HepG2 (cell line): ENCODE measurements around the gene IL1RL1. TPM values are rescaled to one million over a fixed set of nuclear protein-coding genes. Genes with fewer than 3 reads are reported as not detected.

ENCODE experiments used
- EEA1 ChIP-seq: sonication (generic); formaldehyde crosslinking; IDR thresholded peaks from 2 replicates; pipeline ENCODE4 v1.5.1; 2020; ENCODE audit warnings: mild to moderate bottlenecking, missing genetic modification reagents, borderline replicate concordance
- GFI1 ChIP-seq: sonication (generic); formaldehyde crosslinking; IDR thresholded peaks from 2 replicates; pipeline ENCODE4 v1.5.0; 2020; ENCODE audit warnings: missing genetic modification reagents, mild to moderate bottlenecking, borderline replicate concordance
- JARID2 ChIP-seq: sonication (generic); formaldehyde crosslinking; IDR thresholded peaks from 2 replicates; pipeline ENCODE4 v1.8.1; 2023; ENCODE audit warnings: missing genetic modification reagents, inconsistent platforms; ENCODE audit not compliant: insufficient replicate concordance
- KLF16 ChIP-seq, 2 experiments: sonication (generic) in 1 of 2; formaldehyde crosslinking in 1 of 2; IDR thresholded peaks; 2 replicates each; pipeline versions ENCODE4 v1.6.1 to v1.8.0; 2016 to 2023; ENCODE audit warnings: missing genetic modification reagents in 2 of 2, missing compliant biosample characterization in 1 of 2
- MTF1 ChIP-seq: sonication (generic); formaldehyde crosslinking; IDR thresholded peaks from 2 replicates; pipeline ENCODE4 v1.5.0; 2020; ENCODE audit warnings: missing genetic modification reagents
- MXD4 ChIP-seq: IDR thresholded peaks from 2 replicates; pipeline ENCODE4 v1.6.1; 2016; ENCODE audit warnings: mild to moderate bottlenecking, missing biosample characterization, missing genetic modification reagents
- NR2F6 ChIP-seq, 2 experiments: IDR thresholded peaks; 2 replicates each; pipeline ENCODE4 v1.6.1; 2016; ENCODE audit warnings: antibody characterized with exemption in 1 of 2, mild to moderate bottlenecking in 1 of 2
- PPARG ChIP-seq: conservative IDR thresholded peaks from 2 replicates; pipeline ENCODE4 v1.6.1; 2016; ENCODE audit warnings: missing biosample characterization, missing genetic modification reagents
- REST ChIP-seq, 2 experiments: IDR thresholded peaks; 2 replicates each; pipeline ENCODE4 v1.6.1; 2011 to 2012; ENCODE audit warnings: low read length in 2 of 2, borderline replicate concordance in 1 of 2, low read depth in 1 of 2, mild to moderate bottlenecking in 1 of 2, moderate library complexity in 1 of 2
- SOX6 ChIP-seq, 2 experiments: fragments of 450-650 bp in 1 of 2; sonication (generic) in 1 of 2; formaldehyde crosslinking in 1 of 2; IDR thresholded peaks; 2 replicates each; pipeline versions ENCODE4 v1.4.0 to v1.6.1; 2017 to 2020; ENCODE audit warnings: antibody characterized with exemption in 1 of 2, mild to moderate bottlenecking in 1 of 2, missing genetic modification reagents in 1 of 2
- THAP11 ChIP-seq: IDR thresholded peaks from 2 replicates; pipeline ENCODE4 v1.6.1; 2016; ENCODE audit warnings: missing biosample characterization, missing genetic modification reagents
- THAP9 ChIP-seq: sonication (generic); formaldehyde crosslinking; IDR thresholded peaks from 2 replicates; pipeline ENCODE4; 2020; ENCODE audit warnings: missing genetic modification reagents, mild to moderate bottlenecking, borderline replicate concordance
- TRAFD1 ChIP-seq: sonication (generic); formaldehyde crosslinking; IDR thresholded peaks from 2 replicates; pipeline ENCODE4 v1.5.1; 2020; ENCODE audit warnings: missing genetic modification reagents, mild to moderate bottlenecking, borderline replicate concordance
- TRIM22 ChIP-seq: fragments of 450-650 bp; IDR thresholded peaks from 2 replicates; pipeline ENCODE4 v1.6.1; 2017
- XRCC5 ChIP-seq: fragments of 200-400 bp; formaldehyde crosslinking; optimal IDR thresholded peaks from 2 replicates; pipeline ENCODE3; 2017; ENCODE audit warnings: mild to moderate bottlenecking, low read length
- ZEB1 ChIP-seq: IDR thresholded peaks from 2 replicates; pipeline ENCODE4 v1.6.1; 2012; ENCODE audit warnings: mild to moderate bottlenecking, low read depth, inconsistent platforms; ENCODE audit not compliant: insufficient replicate concordance
- ZKSCAN1 ChIP-seq: fragments of 150-350 bp; IDR thresholded peaks from 2 replicates; pipeline ENCODE4 v1.6.1; 2014; ENCODE audit warnings: low read length
- ZNF790 ChIP-seq: sonication (generic); formaldehyde crosslinking; IDR thresholded peaks from 2 replicates; pipeline ENCODE4 v1.8.0; 2022; ENCODE audit warnings: missing genetic modification reagents, mild to moderate bottlenecking, borderline replicate concordance
- polyA plus RNA-seq, 8 experiments: library from polyadenylated mRNA; depleted of rRNA in 3 of 8; stranded (reverse) in 7 of 8; unstranded in 1 of 8; fragments of >200 nt; fragmentation: Illumina TruSeq in 4 of 8; extraction: Trizol in 4 of 8; gene quantifications; 2 replicates each; pipeline versions ENCODE4 v1.2.1 to v1.2.3, GENCODE V29; 2011 to 2016; ENCODE audit warnings: low read depth in 4 of 8, missing spikeins in 1 of 8, mixed read lengths in 1 of 8; ENCODE audit not compliant: insufficient read depth in 1 of 8
- total RNA-seq, 5 experiments: library from RNA; depleted of rRNA; stranded (reverse); fragments of >200 nt; fragmentation: Illumina TruSeq; extraction: Trizol; gene quantifications; 2 replicates each; pipeline ENCODE4 v1.2.3, GENCODE V29; 2016; ENCODE audit warnings: low read depth in 1 of 5

The IL1RL1 gene
- total and polyA plus RNA-seq, 2 of the 13 experiments (the other 11 are each of a cell fraction or from before 2014, with no cell fraction given): 0.02 to 0.03 TPM

GRCh38 chr2:102355526-102356380, 44.4 kb downstream of the IL1RL1 start, which contains the start of gene IL18R1 (continued):
- TF ChIP-seq TRAFD1 (CRISPR knock-in tag) (no peak), XRCC5 (peak; percentile 98), PPARG (CRISPR knock-in tag) (0 out of 2 replicates have a peak, but pooled peaks have one; percentile 55), REST (IDR thresholded peaks at IDR 0.05; ENCODE audit: borderline replicate concordance in 1 of 2, low read depth in 1 of 2, low read length in 2 of 2) (no peak), SOX6 (IDR thresholded peaks at IDR 0.05) (no peak), SOX6 (CRISPR knock-in tag; IDR thresholded peaks at IDR 0.05) (peak; percentile 48), ZNF790 (CRISPR knock-in tag) (no peak), THAP11 (peak; percentile 60; the same call in 1 of the 2 replicates), GFI1 (CRISPR knock-in tag) (no peak), MXD4 (CRISPR knock-in tag) (peak; percentile 72; the same call in 1 of the 2 replicates), MTF1 (no peak; the same call in 1 of the 2 replicates), EEA1 (peak; percentile 83; the same call in 1 of the 2 replicates), TRIM22 (no peak), JARID2 (CRISPR knock-in tag) (no peak), KLF16 (CRISPR knock-in tag; IDR thresholded peaks at IDR 0.05) (peak in 1 of 2 experiments; percentile 76; a peak in 1 of 4 replicates), ZEB1 (peak; percentile 33), NR2F6 (IDR thresholded peaks at IDR 0.05) (no peak), NR2F6 (CRISPR knock-in tag; IDR thresholded peaks at IDR 0.05) (0 out of 2 replicates have a peak, but pooled peaks have one; percentile 34), THAP9 (CRISPR knock-in tag) (peak; percentile 48; the same call in 1 of the 2 replicates), ZKSCAN1 (no peak)
